ENCODE data around the gene CALM1. TPM values are rescaled to one million over a fixed set of nuclear protein-coding genes. Genes with fewer than 3 reads are reported as not detected.

CALM1 gene
- polyA plus RNA-seq, 1 donor from 2014 or later = 373 TPM

GRCh38 chr14:90403065-90403464, 6.2 kb downstream of the CALM1 start:
- peaks cover 9% of the 10 kb centered on the region for H4K20me1 ChIP-seq (ENCODE audit: insufficient read depth)

GRCh38 chr14:90405101-90405500, 8.3 kb downstream of the CALM1 start:
- Histone ChIP-seq H3K4me3 (ENCODE audit: low read length) (no peak overlapping the region), H3K79me2 (replicated peaks; ENCODE audit: insufficient read depth, low read length) (peaks cover 14% of the 10 kb centered on the region), H3K9me3 (ENCODE audit: low read length) (no peaks in the 10 kb centered on the region), H3K4me2 (ENCODE audit: low read length) (no peak overlapping the region), H3F3A (ENCODE audit: insufficient read depth, low read length, poor library complexity, severe bottlenecking) (no peaks in the 10 kb centered on the region), H2AFZ (ENCODE audit: low read depth, low read length) (no peak overlapping the region), H3K36me3 (ENCODE audit: insufficient read depth, low read length) (peaks cover 10% of the 10 kb centered on the region), H3K9ac (ENCODE audit: low read length) (no peak overlapping the region), H3K27me3 (ENCODE audit: insufficient read depth, low read depth, low read length) (no peaks in the 10 kb centered on the region), H3K27ac (ENCODE audit: low read length) (no peak overlapping the region), H4K20me1 (ENCODE audit: insufficient read depth) (peaks cover 4% of the 10 kb centered on the region), H3K9me2 (ENCODE audit: insufficient read depth, low read length) (no peaks in the 10 kb centered on the region)
- TF ChIP-seq REST (IDR thresholded peaks at IDR 0.05; ENCODE audit: borderline replicate concordance) (no peak), EZH2 (IDR thresholded peaks at IDR 0.05; ENCODE audit: borderline replicate concordance, insufficient read depth, low read length, poor library complexity, severe bottlenecking) (no peak), TAF1 (IDR thresholded peaks at IDR 0.05; ENCODE audit: low read depth) (no peak), RAD21 (conservative IDR thresholded peaks at IDR 0.05) (no peak), EP300 (conservative IDR thresholded peaks at IDR 0.05; ENCODE audit: poor library complexity, severe bottlenecking) (no peak), POLR2AphosphoS5 (IDR thresholded peaks at IDR 0.05) (no peak)

More at GRCh38 chr14:90403065-90403464, 6.2 kb downstream of the CALM1 start:
- Histone ChIP-seq H3K4me3 (ENCODE audit: low read length) (no peak overlapping the region), H3K9me2 (ENCODE audit: insufficient read depth, low read length) (no peaks in the 10 kb centered on the region), H3K27me3 (ENCODE audit: insufficient read depth, low read depth, low read length) (no peaks in the 10 kb centered on the region), H3K36me3 (ENCODE audit: insufficient read depth, low read length) (peaks cover 10% of the 10 kb centered on the region), H2AFZ (ENCODE audit: low read depth, low read length) (no peak overlapping the region), H3K9me3 (ENCODE audit: low read length) (no peaks in the 10 kb centered on the region), H3K79me2 (replicated peaks; ENCODE audit: insufficient read depth, low read length) (peaks cover 32% of the 10 kb centered on the region), H3F3A (ENCODE audit: insufficient read depth, low read length, poor library complexity, severe bottlenecking) (no peaks in the 10 kb centered on the region), H3K4me2 (ENCODE audit: low read length) (no peak overlapping the region), H3K9ac (ENCODE audit: low read length) (no peak overlapping the region), H3K27ac (ENCODE audit: low read length) (no peak overlapping the region)
- no peak for TF ChIP-seq TAF1 (IDR thresholded peaks at IDR 0.05; ENCODE audit: low read depth)
- TF ChIP-seq POLR2AphosphoS5 (IDR thresholded peaks at IDR 0.05) = no peak

GRCh38 chr14:90405755-90406154, 8.9 kb downstream of the CALM1 start:
- H3K27me3 ChIP-seq (ENCODE audit: insufficient read depth, low read depth, low read length) = no peaks in the 10 kb centered on the region
- TF ChIP-seq RAD21 (conservative IDR thresholded peaks at IDR 0.05) (no peak), EZH2 (IDR thresholded peaks at IDR 0.05; ENCODE audit: borderline replicate concordance, insufficient read depth, low read length, poor library complexity, severe bottlenecking) (no peak), POLR2AphosphoS5 (IDR thresholded peaks at IDR 0.05) (no peak), TAF1 (IDR thresholded peaks at IDR 0.05; ENCODE audit: low read depth) (no peak), MXI1 (conservative IDR thresholded peaks at IDR 0.05; ENCODE audit: poor library complexity, severe bottlenecking) (no peak), EP300 (conservative IDR thresholded peaks at IDR 0.05; ENCODE audit: poor library complexity, severe bottlenecking) (no peak), CTCF (IDR thresholded peaks at IDR 0.05; ENCODE audit: poor library complexity, severe bottlenecking) (no peak), SMC3 (conservative IDR thresholded peaks at IDR 0.05; ENCODE audit: poor library complexity) (no peak), REST (IDR thresholded peaks at IDR 0.05; ENCODE audit: borderline replicate concordance) (no peak)
- no peak overlapping the region for H2AFZ ChIP-seq (ENCODE audit: low read depth, low read length)
- H3K79me2 ChIP-seq (replicated peaks; ENCODE audit: insufficient read depth, low read length) = peaks cover 8% of the 10 kb centered on the region
- H3K36me3 ChIP-seq (ENCODE audit: insufficient read depth, low read length) = peaks cover 10% of the 10 kb centered on the region
- H3K9me2 ChIP-seq (ENCODE audit: insufficient read depth, low read length) = no peaks in the 10 kb centered on the region
- no peak overlapping the region for H3K9ac ChIP-seq (ENCODE audit: low read length)
- H3K4me2 ChIP-seq (ENCODE audit: low read length) = no peak overlapping the region
- no peak overlapping the region for H3K27ac ChIP-seq (ENCODE audit: low read length)
- no peak overlapping the region for H3K4me3 ChIP-seq (ENCODE audit: low read length)
- H4K20me1 ChIP-seq (ENCODE audit: insufficient read depth) = no peaks in the 10 kb centered on the region
- H3F3A ChIP-seq (ENCODE audit: insufficient read depth, low read length, poor library complexity, severe bottlenecking) = no peaks in the 10 kb centered on the region
- H3K9me3 ChIP-seq (ENCODE audit: low read length) = no peaks in the 10 kb centered on the region

Measured in neural cell (in vitro differentiated cells).